ENCODE results near the gene SIRPG.
"Not testable (repeated sequence)": the region's sequence is repeated elsewhere in the genome, so short reads cannot be mapped to it uniquely, and the experiment has no call there.

The SIRPG gene

DNA sequence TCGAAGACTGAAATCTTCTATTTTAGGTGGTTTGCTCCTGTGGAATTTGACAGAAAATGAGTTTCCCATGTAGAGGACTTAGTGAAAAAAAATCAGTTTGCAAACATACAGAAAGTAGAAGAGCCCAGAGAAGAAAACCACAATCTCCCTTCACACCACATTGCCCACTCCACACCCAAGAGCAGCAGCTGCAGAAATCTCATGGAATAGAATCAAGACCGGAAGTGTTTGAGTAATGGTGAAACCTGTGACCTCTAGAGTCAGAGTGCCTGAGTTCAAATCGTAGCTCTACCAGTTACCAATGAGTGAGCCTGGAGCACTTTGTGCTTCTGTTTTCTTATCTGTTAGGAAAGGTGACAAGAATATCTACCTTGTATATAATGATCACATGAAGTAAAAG lies 4.6 kb downstream of the SIRPG start:
- Histone ChIP-seq H3K4me2 (ENCODE audit: low read length) (no peak overlapping the region), H3K27me3 (ENCODE audit: control insufficient read depth, insufficient read depth, low read length) (peaks cover 7% of the 10 kb centered on the region), H3K4me1 (ENCODE audit: control insufficient read depth, insufficient read depth, low read length) (no peaks in the 10 kb centered on the region), H3K36me3 (ENCODE audit: insufficient read depth, low read length) (no peaks in the 10 kb centered on the region), H3K9me3 (replicated peaks; ENCODE audit: low read length) (no peaks in the 10 kb centered on the region), H3K4me3 (ENCODE audit: low read length) (no peak overlapping the region), H3K9ac (ENCODE audit: low read depth, low read length) (no peak overlapping the region)

DNA sequence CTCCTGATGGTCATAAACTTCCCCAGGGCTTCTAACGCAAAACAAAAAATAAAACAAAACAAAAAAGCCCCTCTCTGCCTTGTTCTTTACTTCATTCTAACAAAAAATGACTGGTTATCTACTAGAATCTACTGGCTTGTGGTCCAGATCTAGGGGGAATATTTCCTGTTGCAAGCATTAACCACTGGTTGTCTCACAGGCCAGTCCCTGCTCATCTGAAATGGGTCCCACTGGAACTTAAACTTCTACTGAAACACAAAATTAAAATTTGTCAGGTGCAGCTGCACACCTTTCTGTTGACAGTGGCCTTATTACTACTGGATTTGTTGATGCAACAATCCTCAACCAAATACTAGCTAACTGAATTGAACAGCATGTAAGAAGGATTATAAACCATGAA lies 5.5 kb downstream of the SIRPG start:
- Histone ChIP-seq H3K4me2 (ENCODE audit: low read length) (no peak overlapping the region), H3K36me3 (ENCODE audit: insufficient read depth, low read length) (no peaks in the 10 kb centered on the region), H3K4me3 (ENCODE audit: low read length) (no peak overlapping the region), H3K9me3 (replicated peaks; ENCODE audit: low read length) (no peaks in the 10 kb centered on the region), H3K9ac (ENCODE audit: low read depth, low read length) (no peak overlapping the region), H3K27me3 (ENCODE audit: control insufficient read depth, insufficient read depth, low read length) (peaks cover 9% of the 10 kb centered on the region), H3K4me1 (ENCODE audit: control insufficient read depth, insufficient read depth, low read length) (no peaks in the 10 kb centered on the region)

DNA sequence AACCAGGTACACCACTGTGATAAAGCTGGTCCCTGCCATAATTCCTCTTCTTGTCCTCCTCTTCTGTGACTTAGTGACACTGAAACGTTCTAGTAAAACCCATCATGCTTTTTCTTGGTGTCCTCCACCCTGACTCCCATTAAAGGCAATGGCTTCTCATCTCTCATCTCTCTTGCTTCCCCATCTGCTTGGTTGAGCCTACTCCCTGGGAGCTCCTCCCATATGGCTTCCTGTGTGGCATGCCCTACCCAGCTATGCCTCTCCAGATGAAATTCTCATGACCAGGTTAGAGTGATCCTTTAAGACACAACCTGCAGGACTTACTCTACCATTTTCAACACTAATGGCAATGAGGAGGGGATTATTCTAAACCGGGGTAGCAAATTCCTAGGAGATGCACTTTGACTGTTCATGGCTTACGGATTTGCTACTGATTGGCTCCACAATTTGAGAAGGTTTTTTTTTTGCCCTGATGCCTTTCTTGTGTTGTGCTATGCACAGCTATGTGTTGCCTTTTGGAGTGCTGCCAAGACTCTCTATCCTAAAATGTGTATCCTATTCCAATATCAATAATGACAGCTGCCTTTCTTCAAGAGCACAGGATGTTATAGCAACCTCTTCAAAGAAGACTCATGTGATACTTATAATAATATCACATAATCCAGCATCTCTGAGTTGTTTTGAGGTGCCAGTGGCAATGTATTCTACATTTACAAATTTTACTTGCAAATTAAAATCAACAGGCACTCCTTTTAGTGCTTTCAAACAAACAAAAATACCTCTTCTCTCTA lies 6.1 kb downstream of the SIRPG start:
- Histone ChIP-seq H3K4me1 (ENCODE audit: control insufficient read depth, insufficient read depth, low read length) (no peaks in the 10 kb centered on the region), H3K36me3 (ENCODE audit: insufficient read depth, low read length) (no peaks in the 10 kb centered on the region), H3K27me3 (ENCODE audit: control insufficient read depth, insufficient read depth, low read length) (peaks cover 10% of the 10 kb centered on the region), H3K4me3 (ENCODE audit: low read length) (no peak overlapping the region), H3K4me2 (ENCODE audit: low read length) (no peak overlapping the region), H3K9me3 (replicated peaks; ENCODE audit: low read length) (no peaks in the 10 kb centered on the region), H3K9ac (ENCODE audit: low read depth, low read length) (no peak overlapping the region)

DNA sequence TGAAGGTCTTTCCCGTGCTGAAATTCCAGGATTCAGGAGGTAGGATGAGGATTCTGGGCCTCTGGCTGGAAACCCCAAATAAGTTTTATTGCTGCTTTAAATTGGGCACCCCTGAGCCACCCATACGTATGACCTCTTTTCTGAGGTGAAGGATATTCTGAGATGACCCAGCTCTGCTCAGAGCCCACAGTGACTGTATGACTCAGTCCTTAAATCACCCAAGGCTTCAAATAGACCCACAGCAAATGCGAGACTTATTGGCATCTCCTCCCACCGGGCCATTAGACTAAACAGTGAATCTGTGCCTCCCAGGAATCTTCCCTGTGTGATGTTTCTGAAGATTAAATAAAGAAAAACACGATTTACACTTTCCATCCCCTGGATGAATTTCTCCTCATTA lies 9.5 kb downstream of the SIRPG start:
- no peak overlapping the region for H3K4me2 ChIP-seq (ENCODE audit: low read length)
- H3K9me3 ChIP-seq (replicated peaks; ENCODE audit: low read length), result no peaks in the 10 kb centered on the region
- H3K9ac ChIP-seq (ENCODE audit: low read depth, low read length), result no peak overlapping the region
- no peaks in the 10 kb centered on the region for H3K36me3 ChIP-seq (ENCODE audit: insufficient read depth, low read length)
- peaks cover 10% of the 10 kb centered on the region for H3K27me3 ChIP-seq (ENCODE audit: control insufficient read depth, insufficient read depth, low read length)
- no peaks in the 10 kb centered on the region for H3K4me1 ChIP-seq (ENCODE audit: control insufficient read depth, insufficient read depth, low read length)
- H3K4me3 ChIP-seq (ENCODE audit: low read length), result no peak overlapping the region

DNA sequence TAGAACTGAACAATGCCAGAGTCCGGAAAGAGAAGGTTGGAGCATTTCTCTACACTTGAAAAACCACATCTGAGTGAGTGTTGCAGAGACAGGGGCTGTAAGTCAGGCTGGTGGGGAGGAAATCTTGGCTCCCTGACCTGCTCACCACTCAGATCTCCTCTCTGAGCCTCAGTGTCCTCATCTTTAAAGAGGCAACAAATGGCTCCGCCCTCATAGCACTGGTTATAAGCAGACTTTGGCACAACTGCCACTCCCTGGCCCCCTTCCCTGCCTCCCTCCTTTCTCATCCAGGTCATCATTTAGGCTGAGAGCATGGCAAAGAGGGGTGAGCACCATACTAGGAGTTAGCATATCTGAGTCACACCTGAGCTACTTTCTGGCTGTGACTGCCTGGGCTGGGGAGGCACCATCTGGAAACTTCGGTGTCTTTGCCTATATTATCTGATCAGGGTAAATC lies 10.6 kb downstream of the SIRPG start:
- no peak overlapping the region for H3K4me3 ChIP-seq (ENCODE audit: low read length)
- H3K9ac ChIP-seq (ENCODE audit: low read depth, low read length), result no peak overlapping the region
- H3K4me2 ChIP-seq (ENCODE audit: low read length), result no peak overlapping the region
- no peaks in the 10 kb centered on the region for H3K4me1 ChIP-seq (ENCODE audit: control insufficient read depth, insufficient read depth, low read length)
- peaks cover 6% of the 10 kb centered on the region for H3K27me3 ChIP-seq (ENCODE audit: control insufficient read depth, insufficient read depth, low read length)
- no peaks in the 10 kb centered on the region for H3K9me3 ChIP-seq (replicated peaks; ENCODE audit: low read length)
- no peaks in the 10 kb centered on the region for H3K36me3 ChIP-seq (ENCODE audit: insufficient read depth, low read length)

DNA sequence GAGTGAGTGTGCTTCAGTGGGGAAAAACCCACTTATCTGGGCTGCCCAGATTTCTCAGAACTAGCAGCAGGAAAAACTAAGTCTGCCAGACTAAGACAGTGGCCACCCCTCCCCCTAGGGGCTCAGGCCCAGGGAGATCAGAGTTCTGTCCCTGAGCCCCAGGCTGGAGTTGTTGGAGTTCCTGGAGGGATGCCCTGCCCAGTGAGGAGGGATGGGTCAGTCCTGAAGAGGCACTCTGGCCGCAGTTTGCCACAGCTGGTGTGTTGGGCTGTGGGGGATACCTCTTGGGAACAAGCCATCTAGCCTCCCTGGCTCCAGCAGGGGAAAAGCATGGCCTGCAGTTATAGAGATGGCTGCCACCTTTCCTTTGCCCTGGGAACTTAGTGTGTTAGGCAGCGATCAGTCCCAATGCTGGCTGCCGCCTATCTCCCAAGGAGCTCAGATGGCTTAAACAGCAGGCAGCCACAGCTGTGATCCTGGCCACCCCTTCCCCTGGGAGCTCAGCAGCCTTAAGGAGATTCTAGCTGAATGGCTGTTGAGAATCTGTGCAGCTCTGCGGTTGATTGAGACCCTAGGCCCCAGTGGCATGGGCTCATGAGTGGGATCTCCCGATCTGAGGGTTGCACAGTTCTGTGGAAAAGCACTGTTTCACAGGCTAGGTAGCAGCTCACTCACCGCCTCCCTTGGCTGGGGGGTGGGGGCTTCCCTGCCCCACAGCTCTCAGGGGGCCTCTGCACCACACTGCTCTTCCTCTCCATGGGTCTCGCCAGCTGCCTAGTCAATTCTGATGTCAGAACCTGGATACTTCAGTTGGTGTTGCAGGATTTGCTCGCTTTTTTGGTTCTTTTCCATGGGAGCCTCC lies 13.2 kb downstream of the SIRPG start:
- Histone ChIP-seq H3K9ac (ENCODE audit: low read depth, low read length) (no peak overlapping the region), H3K9me3 (replicated peaks; ENCODE audit: low read length) (no peaks in the 10 kb centered on the region), H3K4me2 (ENCODE audit: low read length) (no peak overlapping the region), H3K4me1 (ENCODE audit: control insufficient read depth, insufficient read depth, low read length) (no peaks in the 10 kb centered on the region), H3K27me3 (ENCODE audit: control insufficient read depth, insufficient read depth, low read length) (peaks cover 5% of the 10 kb centered on the region), H3K36me3 (ENCODE audit: insufficient read depth, low read length) (no peaks in the 10 kb centered on the region), H3K4me3 (ENCODE audit: low read length) (no peak overlapping the region)

DNA sequence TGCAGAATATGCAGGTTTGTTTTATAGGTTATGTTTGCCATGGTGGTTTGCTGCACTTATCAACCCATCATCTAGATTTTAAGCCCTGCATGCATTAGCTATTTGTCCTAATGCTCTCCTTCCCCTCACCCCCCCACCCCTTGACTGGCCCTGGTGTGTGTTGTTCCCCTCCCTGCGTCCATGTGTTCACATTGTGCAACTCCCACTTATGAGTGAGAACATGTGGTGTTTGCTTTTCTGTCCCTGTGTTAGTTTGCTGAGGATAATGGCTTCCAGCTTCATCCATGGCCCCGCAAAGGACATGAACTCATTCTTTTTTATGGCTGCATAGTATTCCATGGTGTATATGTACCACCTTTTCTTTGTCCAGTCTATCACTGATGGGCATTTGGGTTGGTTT lies 18.9 kb downstream of the SIRPG start:
- not testable (repeated sequence) for H3K4me3 ChIP-seq (ENCODE audit: low read length); H3K9ac ChIP-seq (ENCODE audit: low read depth, low read length); H3K9me3 ChIP-seq (replicated peaks; ENCODE audit: low read length); H3K4me2 ChIP-seq (ENCODE audit: low read length); H3K36me3 ChIP-seq (ENCODE audit: insufficient read depth, low read length); H3K27me3 ChIP-seq (ENCODE audit: control insufficient read depth, insufficient read depth, low read length); H3K4me1 ChIP-seq (ENCODE audit: control insufficient read depth, insufficient read depth, low read length)

DNA sequence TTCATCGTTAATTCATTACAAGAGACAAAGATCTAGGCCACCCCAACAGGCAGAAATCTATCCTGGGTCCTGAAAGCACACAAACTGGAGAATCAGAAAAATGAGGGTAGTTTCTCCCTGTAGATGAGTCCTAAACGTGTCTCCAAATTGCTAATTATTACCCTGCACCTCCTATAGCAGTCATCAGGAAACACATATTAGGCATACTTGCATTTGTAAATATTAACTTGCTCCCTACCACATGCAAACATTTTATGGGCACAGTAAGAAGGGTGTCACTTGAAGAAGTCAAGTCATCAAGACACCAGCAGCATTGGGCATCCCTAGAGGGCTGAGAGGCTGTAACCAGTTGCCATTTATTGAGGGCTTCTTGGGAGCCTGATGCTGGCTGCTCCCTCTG lies 19.8 kb downstream of the SIRPG start:
- Histone ChIP-seq H3K4me3 (ENCODE audit: low read length) (no peak overlapping the region), H3K9me3 (replicated peaks; ENCODE audit: low read length) (no peaks in the 10 kb centered on the region), H3K27me3 (ENCODE audit: control insufficient read depth, insufficient read depth, low read length) (no peaks in the 10 kb centered on the region), H3K36me3 (ENCODE audit: insufficient read depth, low read length) (no peaks in the 10 kb centered on the region), H3K9ac (ENCODE audit: low read depth, low read length) (no peak overlapping the region), H3K4me2 (ENCODE audit: low read length) (no peak overlapping the region), H3K4me1 (ENCODE audit: control insufficient read depth, insufficient read depth, low read length) (no peaks in the 10 kb centered on the region)

DNA sequence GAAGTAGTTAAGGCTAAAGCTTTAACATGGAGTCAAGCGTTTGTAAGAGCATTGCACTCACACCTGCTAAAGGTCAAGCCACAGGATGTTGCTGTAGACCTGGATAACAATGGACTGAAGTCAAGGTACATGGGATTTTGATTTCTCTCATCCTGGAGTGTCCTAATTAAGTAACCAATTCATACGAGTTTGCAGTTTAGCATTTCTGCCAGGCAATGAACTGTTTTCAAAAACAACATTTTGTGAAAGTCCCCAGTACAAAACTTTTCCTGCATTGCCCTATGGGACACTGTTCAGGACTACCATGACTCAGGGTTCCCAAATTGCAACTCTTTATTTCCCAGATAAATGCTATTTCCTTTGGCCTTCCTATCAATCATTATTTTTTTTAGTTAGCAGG lies 20.4 kb downstream of the SIRPG start:
- Histone ChIP-seq H3K27me3 (ENCODE audit: control insufficient read depth, insufficient read depth, low read length) (no peaks in the 10 kb centered on the region), H3K4me2 (ENCODE audit: low read length) (no peak overlapping the region), H3K4me1 (ENCODE audit: control insufficient read depth, insufficient read depth, low read length) (no peaks in the 10 kb centered on the region), H3K4me3 (ENCODE audit: low read length) (no peak overlapping the region), H3K36me3 (ENCODE audit: insufficient read depth, low read length) (no peaks in the 10 kb centered on the region), H3K9me3 (replicated peaks; ENCODE audit: low read length) (no peaks in the 10 kb centered on the region), H3K9ac (ENCODE audit: low read depth, low read length) (no peak overlapping the region)

DNA sequence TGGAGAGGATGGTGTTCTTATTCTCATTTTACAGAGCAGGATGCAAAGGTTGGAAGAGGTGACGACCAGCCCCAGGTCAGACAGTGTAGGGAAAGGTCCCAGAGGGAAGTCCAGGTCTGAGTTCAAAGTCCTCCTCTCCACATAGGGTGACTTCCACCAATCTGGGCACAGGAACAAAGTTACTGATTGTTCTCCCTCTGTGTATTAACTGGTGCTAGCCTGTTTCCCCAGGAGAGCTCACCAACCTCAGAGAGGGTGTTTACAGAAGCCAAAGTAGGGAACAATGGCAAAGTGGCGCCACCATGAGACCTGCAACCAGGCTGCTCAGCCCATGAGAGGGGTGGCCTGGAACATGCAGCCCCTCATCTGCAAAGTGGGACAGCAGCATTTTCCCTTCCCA lies 21.0 kb downstream of the SIRPG start:
- H3K36me3 ChIP-seq (ENCODE audit: insufficient read depth, low read length), result no peaks in the 10 kb centered on the region
- H3K4me2 ChIP-seq (ENCODE audit: low read length), result no peak overlapping the region
- H3K9ac ChIP-seq (ENCODE audit: low read depth, low read length), result no peak overlapping the region
- no peak overlapping the region for H3K4me3 ChIP-seq (ENCODE audit: low read length)
- no peaks in the 10 kb centered on the region for H3K27me3 ChIP-seq (ENCODE audit: control insufficient read depth, insufficient read depth, low read length)
- no peaks in the 10 kb centered on the region for H3K4me1 ChIP-seq (ENCODE audit: control insufficient read depth, insufficient read depth, low read length)
- H3K9me3 ChIP-seq (replicated peaks; ENCODE audit: low read length), result no peaks in the 10 kb centered on the region

DNA sequence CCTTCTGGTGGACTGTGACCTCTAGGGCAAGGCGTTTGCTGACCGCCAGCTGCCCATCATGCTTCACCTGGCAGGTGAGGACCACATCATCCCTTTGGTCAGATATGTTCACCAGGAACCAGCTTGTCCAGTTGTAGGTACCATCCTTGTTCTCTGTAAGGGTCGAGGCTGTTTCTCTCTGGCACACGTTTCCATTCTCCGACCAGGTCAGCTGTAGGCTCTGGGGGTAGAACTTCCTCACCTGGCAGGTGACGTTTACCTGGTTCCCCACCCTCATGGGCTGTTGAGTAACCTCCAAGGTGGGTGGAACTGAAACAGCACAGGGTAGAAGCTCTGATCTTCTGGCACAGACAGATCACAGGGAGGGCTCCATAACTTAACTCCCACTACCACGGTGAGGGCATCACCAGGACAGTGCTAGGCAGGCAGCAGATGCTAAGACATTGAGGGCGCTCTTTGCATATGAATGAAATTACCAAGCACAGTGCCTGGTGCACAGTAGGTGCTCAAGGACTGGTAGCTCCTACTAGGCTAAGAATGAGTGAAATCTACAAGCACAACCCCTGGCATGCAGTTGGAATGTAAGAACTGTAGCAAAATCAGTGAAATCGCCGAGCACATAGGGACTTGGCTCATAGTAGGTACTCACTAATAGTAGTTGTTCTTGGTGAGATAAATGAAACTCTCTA lies 22.1 kb downstream of the SIRPG start:
- Histone ChIP-seq H3K4me3 (ENCODE audit: low read length) (no peak overlapping the region), H3K9me3 (replicated peaks; ENCODE audit: low read length) (no peaks in the 10 kb centered on the region), H3K4me2 (ENCODE audit: low read length) (no peak overlapping the region), H3K4me1 (ENCODE audit: control insufficient read depth, insufficient read depth, low read length) (no peaks in the 10 kb centered on the region), H3K36me3 (ENCODE audit: insufficient read depth, low read length) (no peaks in the 10 kb centered on the region), H3K27me3 (ENCODE audit: control insufficient read depth, insufficient read depth, low read length) (no peaks in the 10 kb centered on the region), H3K9ac (ENCODE audit: low read depth, low read length) (no peak overlapping the region)

Data from skeletal muscle satellite cell (primary cell).